ENCODE results near the gene PRRG1.
"Not testable (repeated sequence)": the region's sequence is repeated elsewhere in the genome, so short reads cannot be mapped to it uniquely, and the experiment has no call there.

Gene PRRG1

DNA sequence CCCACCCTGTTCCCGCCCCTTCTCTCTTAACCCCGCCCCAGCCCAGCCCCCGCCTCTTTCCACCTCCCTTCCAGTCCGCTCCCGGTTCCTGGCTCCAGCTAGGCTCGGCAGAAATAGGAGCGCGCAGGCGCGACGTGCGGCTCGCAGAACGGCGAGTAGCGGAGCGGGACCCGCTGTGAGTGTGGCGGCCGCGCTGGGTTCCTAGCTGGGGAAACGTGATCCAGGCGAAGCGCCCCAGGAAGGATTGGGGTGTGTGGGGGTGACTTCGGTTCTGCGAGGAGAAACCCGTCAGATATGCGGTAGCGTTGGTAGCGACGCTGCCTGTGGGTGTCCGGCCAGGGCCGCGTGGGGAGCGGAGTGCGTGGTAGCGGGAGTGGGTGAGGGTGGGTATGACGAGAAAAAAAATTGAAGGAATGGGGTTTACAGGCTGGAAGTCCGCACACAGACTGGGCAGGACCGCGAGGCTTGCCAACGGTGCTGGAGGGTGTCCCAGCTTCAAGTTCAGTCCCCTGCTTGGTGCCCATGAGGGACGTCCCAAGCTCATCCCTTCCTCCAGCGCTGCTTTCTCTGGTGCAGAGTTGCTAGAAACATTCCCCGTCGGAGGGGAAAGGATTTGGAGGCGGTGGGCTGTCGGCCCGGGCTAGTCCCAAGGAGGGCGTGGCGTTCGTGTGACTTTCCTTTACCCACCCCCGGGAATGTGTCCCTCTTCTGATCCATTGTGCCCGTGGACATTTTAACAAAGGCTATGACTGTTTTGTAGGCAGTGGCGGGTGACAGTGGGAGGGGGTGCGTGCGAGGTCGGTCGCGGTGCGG, at the start of gene PRRG1:
Gene PRRG1 (plus strand): TSS at position 144 of the 813 bp plus-strand sequence. CDS start 56,886 bp downstream, outside the sequence.
- FAIRE-seq = no peak
- DNase-seq (ENCODE audit: extremely low spot score, insufficient read length, low read depth) = no peak

- DNase-seq (ENCODE audit: extremely low spot score, insufficient read length, low read depth) = no peak
- no peak for FAIRE-seq
Measured at GRCh38 chrX:37302569-37302968, 46.6 kb upstream of the PRRG1 start.

GRCh38 chrX:37305238-37305637, 43.9 kb upstream of the PRRG1 start:
- not testable (repeated sequence) for DNase-seq (ENCODE audit: extremely low spot score, insufficient read length, low read depth); FAIRE-seq

GRCh38 chrX:37314531-37314930, 34.6 kb upstream of the PRRG1 start:
- no peak for DNase-seq (ENCODE audit: extremely low spot score, insufficient read length, low read depth)
- FAIRE-seq = no peak

DNA sequence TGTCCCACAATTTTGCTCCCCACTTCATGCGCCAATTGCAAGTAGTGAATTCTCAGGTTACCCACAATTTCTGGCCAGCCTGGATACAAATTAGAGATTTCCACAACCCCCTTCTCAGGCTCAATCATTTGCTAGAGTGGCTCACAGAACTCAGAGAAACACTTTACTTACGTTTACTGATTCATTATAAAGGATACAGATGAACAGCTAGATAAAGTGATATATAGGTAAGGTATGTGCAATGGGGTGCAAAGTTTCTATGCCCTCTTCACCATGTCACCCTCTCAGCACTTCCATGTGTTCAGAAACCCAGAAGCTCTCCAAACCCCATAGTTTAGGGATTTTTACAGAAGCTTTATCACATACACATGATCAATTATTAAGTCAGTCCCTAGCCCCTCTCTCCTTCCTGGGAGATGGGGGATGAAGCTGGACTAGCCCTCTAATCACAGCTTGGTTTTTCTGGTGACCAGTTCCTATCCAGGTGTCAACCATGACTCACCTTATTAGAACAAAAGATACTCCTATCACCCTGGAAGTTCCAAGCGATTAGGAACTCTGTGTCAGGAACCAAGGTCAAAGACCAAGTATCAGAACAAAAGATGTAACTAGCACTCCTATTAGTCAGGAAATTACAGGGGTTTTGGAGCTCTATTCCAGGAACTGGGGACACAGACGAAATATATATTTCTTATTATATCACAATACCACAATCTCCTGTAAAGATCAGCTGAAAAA, 33.5 kb upstream of the PRRG1 start:
- FAIRE-seq (no peak), DNase-seq (ENCODE audit: extremely low spot score, insufficient read length, low read depth) (no peak)

DNA sequence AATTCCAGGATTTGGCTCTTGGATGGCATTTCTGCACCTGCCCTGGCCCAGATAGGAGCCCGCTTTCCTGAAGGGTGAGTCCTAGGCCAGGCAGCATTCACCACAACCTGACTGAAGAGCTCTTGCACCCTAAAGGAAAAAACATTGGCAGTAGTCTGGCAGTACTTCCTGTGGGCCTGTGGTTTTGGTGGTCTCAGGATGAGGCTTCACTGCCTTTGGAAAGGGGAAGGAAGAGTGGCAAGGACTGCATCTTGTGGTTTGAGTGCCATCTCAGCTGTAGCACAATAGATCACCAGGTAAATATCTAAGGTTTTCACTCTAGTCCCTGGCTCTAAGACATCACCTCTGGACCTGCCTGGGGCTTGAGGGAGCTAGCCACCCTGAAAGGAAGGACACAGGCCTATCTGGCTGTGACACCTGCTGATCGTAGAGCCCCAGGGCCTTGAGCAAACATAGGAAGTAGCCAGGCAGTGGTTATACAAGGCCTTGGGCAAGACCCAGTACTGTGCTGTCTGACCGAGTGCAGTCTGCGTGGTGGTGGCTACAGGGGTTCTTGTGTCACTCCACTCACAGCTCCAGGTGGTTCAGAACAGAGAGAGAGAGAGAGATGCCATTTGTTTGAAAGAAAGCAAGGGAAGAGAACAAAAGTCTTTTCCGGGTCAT, 28.5 kb upstream of the PRRG1 start:
- no peak for DNase-seq (ENCODE audit: extremely low spot score, insufficient read length, low read depth)
- no peak for FAIRE-seq

DNA sequence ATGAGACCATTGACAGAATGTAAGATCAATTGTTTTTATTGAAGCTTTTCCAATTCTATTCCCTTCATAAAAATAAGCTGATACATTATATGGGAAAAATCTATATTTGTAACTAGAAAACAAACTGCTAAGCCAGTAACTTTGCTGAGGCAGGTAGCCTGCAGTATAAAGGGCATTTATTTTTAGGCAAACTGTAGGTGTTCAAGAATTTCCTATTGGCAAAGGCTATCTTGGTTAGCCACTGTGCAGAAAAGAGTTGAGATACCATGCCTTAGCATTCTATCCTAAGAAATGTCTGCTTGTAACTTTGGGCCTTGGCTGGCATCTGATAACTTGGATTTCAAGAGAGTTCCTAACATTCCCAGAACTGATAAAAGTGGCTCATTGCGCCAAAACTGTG, 18.5 kb upstream of the PRRG1 start:
- FAIRE-seq (no peak), DNase-seq (ENCODE audit: extremely low spot score, insufficient read length, low read depth) (no peak)

- no peak for FAIRE-seq
- DNase-seq (ENCODE audit: extremely low spot score, insufficient read length, low read depth) = no peak
Measured at GRCh38 chrX:37331546-37331945, 17.6 kb upstream of the PRRG1 start.

- FAIRE-seq (no peak), DNase-seq (ENCODE audit: extremely low spot score, insufficient read length, low read depth) (no peak)
Measured at GRCh38 chrX:37332055-37332454, 17.1 kb upstream of the PRRG1 start.

- no peak for FAIRE-seq
- DNase-seq (ENCODE audit: extremely low spot score, insufficient read length, low read depth) = no peak
Measured at GRCh38 chrX:37332987-37333658, 16.0 kb upstream of the PRRG1 start.

DNA sequence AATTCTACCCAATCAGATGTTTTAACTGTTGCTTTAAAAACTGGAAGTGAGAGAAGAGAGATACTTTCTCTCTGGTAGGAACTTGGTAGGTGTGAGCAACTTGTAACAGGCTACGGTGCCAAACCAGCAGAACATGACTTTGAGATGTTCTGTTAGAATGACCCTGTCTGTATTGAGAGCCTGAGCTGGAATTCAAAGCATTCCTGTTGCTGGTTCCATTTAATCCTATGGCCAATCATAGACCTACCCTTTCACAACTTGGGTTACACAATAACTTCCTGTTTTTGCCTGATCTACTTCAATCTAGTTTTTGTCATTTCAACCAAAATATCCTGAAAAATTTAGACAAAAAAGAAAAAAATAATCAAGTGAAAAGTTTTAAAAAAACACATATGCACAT, 1.7 kb upstream of the PRRG1 start:
- no peak for FAIRE-seq
- no peak for DNase-seq (ENCODE audit: extremely low spot score, insufficient read length, low read depth)

GRCh38 chrX:37348231-37348970, 763 bp upstream of the PRRG1 start:
- FAIRE-seq = no peak
- DNase-seq (ENCODE audit: extremely low spot score, insufficient read length, low read depth) = no peak

DNA sequence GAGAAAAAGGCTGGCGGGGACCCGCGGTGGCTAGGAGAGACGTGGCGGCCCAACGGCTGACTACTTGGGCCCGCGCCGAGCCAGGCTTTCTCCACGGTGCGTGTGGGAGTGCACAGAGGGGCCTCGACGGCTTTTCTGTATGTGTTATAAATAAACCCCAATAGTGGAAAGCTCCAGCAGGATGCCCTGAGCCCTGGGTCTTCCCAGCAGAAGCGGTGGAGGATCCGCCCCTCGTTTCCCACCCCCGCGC, 268 bp upstream of the PRRG1 start:
- FAIRE-seq = no peak
- no peak for DNase-seq (ENCODE audit: extremely low spot score, insufficient read length, low read depth)

- FAIRE-seq (no peak), DNase-seq (ENCODE audit: extremely low spot score, insufficient read length, low read depth) (no peak)
Measured at GRCh38 chrX:37350034-37350365, 836 bp downstream of the PRRG1 start.

DNA sequence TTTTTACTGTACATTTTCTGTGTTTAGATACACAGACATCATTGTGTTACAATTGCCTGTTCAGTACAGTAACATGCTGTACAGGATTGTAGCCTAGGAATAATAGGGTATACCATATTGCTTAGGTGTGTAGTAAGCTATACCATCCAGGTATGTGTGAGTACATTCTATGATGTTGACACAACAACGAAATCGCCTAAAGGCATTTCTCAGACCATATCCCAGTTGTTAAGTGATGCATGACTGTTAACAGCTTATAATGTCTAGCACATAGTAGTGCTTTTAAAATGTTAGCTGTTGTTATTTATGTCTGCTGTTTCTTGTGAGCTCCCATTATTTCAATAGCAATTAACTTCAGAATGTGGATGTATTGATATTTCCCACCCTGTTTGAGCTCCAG, 4.5 kb downstream of the PRRG1 start:
- no peak for FAIRE-seq

GRCh38 chrX:37357436-37357835, 8.3 kb downstream of the PRRG1 start:
- DNase-seq (ENCODE audit: extremely low spot score, insufficient read length, low read depth) = no peak
- FAIRE-seq = no peak

More for the DNA sequence above, 4.5 kb downstream of the PRRG1 start:
- DNase-seq (ENCODE audit: extremely low spot score, insufficient read length, low read depth) = no peak

- no peak for FAIRE-seq
- DNase-seq (ENCODE audit: extremely low spot score, insufficient read length, low read depth) = no peak
Measured at GRCh38 chrX:37361596-37361995, 12.4 kb downstream of the PRRG1 start.

GRCh38 chrX:37364666-37365065, 15.5 kb downstream of the PRRG1 start:
- DNase-seq (ENCODE audit: extremely low spot score, insufficient read length, low read depth) (no peak), FAIRE-seq (no peak)

DNA sequence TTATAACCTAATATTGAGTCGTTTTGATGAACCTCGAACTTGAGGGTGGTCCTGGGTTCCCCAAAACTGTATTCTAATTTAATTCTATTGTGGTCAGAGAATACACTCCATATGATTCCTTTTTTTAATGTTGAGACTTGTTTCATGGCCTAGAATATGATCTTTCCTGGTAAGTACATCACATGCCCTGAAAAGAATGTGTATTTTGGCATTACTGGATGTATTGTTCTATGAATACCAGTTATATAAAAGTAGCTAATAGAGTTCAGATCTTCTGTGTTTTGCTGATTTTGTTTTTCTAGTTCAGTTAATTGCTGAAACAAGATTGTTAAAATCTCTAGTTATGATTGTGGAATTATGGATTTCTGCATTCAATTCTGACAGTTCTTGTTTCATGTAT, 18.8 kb downstream of the PRRG1 start:
- FAIRE-seq = no peak

DNA sequence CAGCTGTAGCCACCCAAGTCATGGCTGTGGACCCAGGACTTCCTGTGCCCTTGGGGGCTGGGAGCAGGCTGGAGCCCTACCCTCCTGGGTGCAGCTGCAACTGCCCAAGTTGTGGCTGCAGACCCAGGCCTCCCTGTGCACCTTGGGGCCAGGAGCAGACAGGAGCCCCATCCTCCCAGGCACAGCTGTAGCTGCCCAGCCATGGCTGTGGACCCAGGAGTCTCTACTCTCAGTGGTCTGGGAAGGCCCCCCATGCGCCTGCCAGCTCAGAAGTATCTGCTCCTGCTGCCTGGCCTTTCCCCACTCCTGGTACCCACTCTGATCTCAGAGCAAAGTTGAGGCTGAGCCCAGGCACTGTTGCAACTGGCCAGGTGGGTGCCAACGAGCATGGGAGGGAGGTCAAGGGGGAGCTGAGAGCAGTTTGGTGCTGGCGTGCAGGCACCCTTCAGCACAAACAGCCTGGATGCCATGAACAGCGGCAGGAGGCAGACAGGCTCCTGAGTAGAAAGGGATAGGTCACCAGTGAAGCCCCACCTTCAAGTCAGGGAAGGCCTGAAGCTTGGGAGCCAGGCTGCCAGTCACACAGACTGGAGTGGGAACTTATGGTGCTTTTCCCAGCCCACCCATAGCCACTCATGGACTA, 21.5 kb downstream of the PRRG1 start:
- FAIRE-seq = no peak
- DNase-seq (ENCODE audit: extremely low spot score, insufficient read length, low read depth) = no peak

More for the DNA sequence above, 18.8 kb downstream of the PRRG1 start:
- no peak for DNase-seq (ENCODE audit: extremely low spot score, insufficient read length, low read depth)

Measured in GM18507 (cell line).